HG03025 (cell line): Measurements from ENCODE around the gene PREX1.

Experiments
- ATAC-seq: cut with Tn5 transposase; IDR thresholded peaks from one replicate; pipeline ENCODE4 v1.9.1; 2021; ENCODE audit warnings: mild to moderate bottlenecking, moderate library complexity; ENCODE audit not compliant: unreplicated experiment, low FRiP score

PREX1 gene

GRCh38 chr20:48669946-48670605 lies 157.7 kb downstream of the PREX1 start:
- ATAC-seq, result no peak

GRCh38 chr20:48668451-48668946 lies 159.3 kb downstream of the PREX1 start:
- no peak for ATAC-seq

GRCh38 chr20:48667889-48668413 lies 159.8 kb downstream of the PREX1 start:
- ATAC-seq, result no peak

GRCh38 chr20:48667481-48667880 lies 160.3 kb downstream of the PREX1 start:
- no peak for ATAC-seq

GRCh38 chr20:48665785-48666184 lies 162.0 kb downstream of the PREX1 start:
- no peak for ATAC-seq

- ATAC-seq, result no peak
Measured at GRCh38 chr20:48662711-48663110, 165.1 kb downstream of the PREX1 start.

GRCh38 chr20:48661575-48662455 lies 166.0 kb downstream of the PREX1 start:
- no peak for ATAC-seq

- no peak for ATAC-seq
Measured at GRCh38 chr20:48660788-48661187, 167.0 kb downstream of the PREX1 start.

GRCh38 chr20:48659858-48660257 lies 167.9 kb downstream of the PREX1 start:
- ATAC-seq, result no peak

GRCh38 chr20:48658505-48658904 lies 169.3 kb downstream of the PREX1 start:
- no peak for ATAC-seq

- ATAC-seq, result no peak
Measured at GRCh38 chr20:48658198-48658476, 169.7 kb downstream of the PREX1 start.

- no peak for ATAC-seq
Measured at GRCh38 chr20:48657426-48658197, 170.2 kb downstream of the PREX1 start.

- no peak for ATAC-seq
Measured at GRCh38 chr20:48656661-48657211, 171.1 kb downstream of the PREX1 start.

GRCh38 chr20:48656137-48656536 lies 171.7 kb downstream of the PREX1 start:
- no peak for ATAC-seq

GRCh38 chr20:48653706-48654051 lies 174.1 kb downstream of the PREX1 start:
- ATAC-seq, result no peak

GRCh38 chr20:48652961-48653705 lies 174.7 kb downstream of the PREX1 start:
- ATAC-seq, result no peak

GRCh38 chr20:48651960-48652359 lies 175.8 kb downstream of the PREX1 start:
- no peak for ATAC-seq

GRCh38 chr20:48651271-48651670 lies 176.5 kb downstream of the PREX1 start:
- no peak for ATAC-seq

GRCh38 chr20:48649868-48650267 lies 177.9 kb downstream of the PREX1 start:
- ATAC-seq, result no peak

- no peak for ATAC-seq
Measured at GRCh38 chr20:48649104-48649626, 178.6 kb downstream of the PREX1 start.
